OCI-LY7 (cell line): ENCODE data around the gene RAB3C.

Experiments
- EZH2phosphoT487 ChIP-seq: fragments of 200-600 bp; sonication (generic); IDR thresholded peaks from 2 replicates; pipeline ENCODE4 v1.6.1; 2018; ENCODE audit warnings: low read depth, borderline replicate concordance, mild to moderate bottlenecking, mixed run types, antibody characterized with exemption, low read length, moderate library complexity, mixed read lengths
- TF ChIP-seq, protein P1 (sequence below): fragments of 200-600 bp; sonication (generic); conservative IDR thresholded peaks from 2 replicates; pipeline ENCODE4 v1.5.1; 2014; ENCODE audit warnings: mild to moderate bottlenecking, antibody characterized with exemption, low read length, moderate library complexity, mixed read lengths

DNA sequence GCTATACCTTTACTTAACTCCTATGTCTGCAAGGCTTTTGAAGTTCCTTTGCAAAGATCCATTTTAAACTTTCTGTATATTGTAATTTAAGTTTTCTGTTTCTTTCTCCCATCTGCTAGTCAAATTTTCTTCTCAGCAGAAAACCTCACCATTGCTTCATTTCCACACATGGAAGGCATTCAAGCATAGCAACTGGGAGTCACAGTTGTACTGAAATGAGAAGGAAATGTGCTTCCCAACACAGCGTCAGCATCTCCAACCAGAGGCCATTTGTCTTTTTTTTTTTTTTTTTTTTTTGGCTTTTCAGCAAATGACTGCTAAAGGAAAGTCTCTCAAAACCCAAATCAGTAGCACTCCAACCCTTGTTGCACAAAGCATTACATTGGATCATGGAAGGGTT is 92.5 kb downstream of the RAB3C start:
- TF ChIP-seq, protein P1, sequence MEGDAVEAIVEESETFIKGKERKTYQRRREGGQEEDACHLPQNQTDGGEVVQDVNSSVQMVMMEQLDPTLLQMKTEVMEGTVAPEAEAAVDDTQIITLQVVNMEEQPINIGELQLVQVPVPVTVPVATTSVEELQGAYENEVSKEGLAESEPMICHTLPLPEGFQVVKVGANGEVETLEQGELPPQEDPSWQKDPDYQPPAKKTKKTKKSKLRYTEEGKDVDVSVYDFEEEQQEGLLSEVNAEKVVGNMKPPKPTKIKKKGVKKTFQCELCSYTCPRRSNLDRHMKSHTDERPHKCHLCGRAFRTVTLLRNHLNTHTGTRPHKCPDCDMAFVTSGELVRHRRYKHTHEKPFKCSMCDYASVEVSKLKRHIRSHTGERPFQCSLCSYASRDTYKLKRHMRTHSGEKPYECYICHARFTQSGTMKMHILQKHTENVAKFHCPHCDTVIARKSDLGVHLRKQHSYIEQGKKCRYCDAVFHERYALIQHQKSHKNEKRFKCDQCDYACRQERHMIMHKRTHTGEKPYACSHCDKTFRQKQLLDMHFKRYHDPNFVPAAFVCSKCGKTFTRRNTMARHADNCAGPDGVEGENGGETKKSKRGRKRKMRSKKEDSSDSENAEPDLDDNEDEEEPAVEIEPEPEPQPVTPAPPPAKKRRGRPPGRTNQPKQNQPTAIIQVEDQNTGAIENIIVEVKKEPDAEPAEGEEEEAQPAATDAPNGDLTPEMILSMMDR: no peak
- no peak for TF ChIP-seq EZH2phosphoT487
